ENCODE results near the gene CLN5.
"Not testable (repeated sequence)": the region's sequence is repeated elsewhere in the genome, so short reads cannot be mapped to it uniquely, and the experiment has no call there.

Gene CLN5

GRCh38 chr13:76976490-76976889 lies 15.4 kb upstream of the CLN5 start:
- DNase-seq = no peak

- no peak for DNase-seq
These were observed 15.0 kb upstream of the CLN5 start for GRCh38 chr13:76976929-76977328.

- peak in 1 of 2 experiments; percentile 56 for DNase-seq
These were observed 11.7 kb upstream of the CLN5 start for GRCh38 chr13:76980075-76980718.

- DNase-seq = no peak
These were observed 9.8 kb upstream of the CLN5 start for GRCh38 chr13:76982061-76982460.

- no peak for DNase-seq
These were observed 8.2 kb upstream of the CLN5 start for GRCh38 chr13:76983676-76984075.

GRCh38 chr13:76991432-76991795 lies 467 bp upstream of the CLN5 start:
- DNase-seq = no peak

GRCh38 chr13:76992548-76993001 lies 694 bp downstream of the CLN5 start:
- peak in 1 of 2 experiments; percentile 40 for DNase-seq

- DNase-seq = no peak
These were observed 1.1 kb downstream of the CLN5 start for GRCh38 chr13:76993021-76993420.

- DNase-seq = no peak
These were observed 1.6 kb downstream of the CLN5 start for GRCh38 chr13:76993473-76993872.

GRCh38 chr13:76994281-76994680 lies 2.4 kb downstream of the CLN5 start:
- no peak for DNase-seq

- no peak for DNase-seq
These were observed 8.6 kb downstream of the CLN5 start for GRCh38 chr13:77000475-77000874.

- DNase-seq = no peak
These were observed 9.7 kb downstream of the CLN5 start for GRCh38 chr13:77001540-77001939.

- no peak for DNase-seq
These were observed 10.2 kb downstream of the CLN5 start for GRCh38 chr13:77001963-77002587.

- no peak for DNase-seq
These were observed 10.8 kb downstream of the CLN5 start for GRCh38 chr13:77002590-77003190.

- not testable (repeated sequence) for DNase-seq
These were observed 16.5 kb downstream of the CLN5 start for GRCh38 chr13:77008337-77008736.

GRCh38 chr13:77009011-77009410 lies 17.1 kb downstream of the CLN5 start:
- DNase-seq = no peak

- not testable (repeated sequence) for DNase-seq
These were observed 17.8 kb downstream of the CLN5 start for GRCh38 chr13:77009719-77010118.

GRCh38 chr13:77013853-77014542 lies 22.1 kb downstream of the CLN5 start:
- no peak for DNase-seq

- no peak for DNase-seq
These were observed 23.2 kb downstream of the CLN5 start for GRCh38 chr13:77014906-77015685.

GRCh38 chr13:77016251-77016812 lies 24.5 kb downstream of the CLN5 start:
- DNase-seq = no peak

- DNase-seq = no peak
These were observed 25.2 kb downstream of the CLN5 start for GRCh38 chr13:77016888-77017623.

GRCh38 chr13:77019756-77020155 lies 27.9 kb downstream of the CLN5 start:
- no peak for DNase-seq
